IMR-90 (cell line): Measurements from ENCODE around the gene TRMT2A. TPM values are rescaled to one million over a fixed set of nuclear protein-coding genes. Genes with fewer than 3 reads are reported as not detected.

ENCODE experiments used
- ATAC-seq: fragments of 200-7000 bp; cut with Tn5 transposase; 2 replicates; pipeline ENCODE4 v1.9.1; 2020; ENCODE audit warnings: low read depth, mild to moderate bottlenecking, moderate library complexity
- BruUV-seq: library from RNA; stranded (reverse); fragments of 400-500 nt; replicated peaks from 2 replicates; lab custom pipeline; 2021; lab: Mats Ljungman, UMichigan
- CTCF ChIA-PET: fragments of 300-600 bp; formaldehyde crosslinking; extraction: SDS; loops from one replicate; lab custom pipeline; 2021; ENCODE audit warnings: antibody characterized with exemption; lab: Yijun Ruan, JAX
- POLR2A ChIA-PET: fragments of 300-600 bp; sonication (Branson Sonifier 250); formaldehyde crosslinking; loops from one replicate; lab custom pipeline; 2022; ENCODE audit warnings: antibody characterized with exemption; ENCODE audit not compliant: unreplicated experiment; lab: Charles Lee
- DNase-seq: peaks from one replicate; pipeline ENCODE4 v3.0.0; 2013
- H2AFZ ChIP-seq: replicated peaks from 2 replicates; pipeline ENCODE3; 2013; ENCODE audit warnings: low read length, mild to moderate bottlenecking; ENCODE audit not compliant: poor library complexity
- H2AK5ac ChIP-seq: 2 replicates; pipeline ENCODE4 v1.6.1; 2013; ENCODE audit warnings: low read depth, low read length, inconsistent platforms
- H2AK9ac ChIP-seq: replicated peaks from 2 replicates; pipeline ENCODE3; 2013; ENCODE audit warnings: mild to moderate bottlenecking, low read depth, low read length, moderate library complexity; ENCODE audit not compliant: poor library complexity
- H2BK120ac ChIP-seq: 2 replicates; pipeline ENCODE4 v1.6.1; 2013; ENCODE audit warnings: low read depth, low read length, inconsistent platforms
- H2BK15ac ChIP-seq: 3 replicates; pipeline ENCODE4 v1.6.1; 2013; ENCODE audit warnings: low read depth, low read length, inconsistent platforms
- H2BK20ac ChIP-seq: 2 replicates; pipeline ENCODE4 v1.6.1; 2013; ENCODE audit warnings: low read depth, mild to moderate bottlenecking, inconsistent platforms, low read length, moderate library complexity
- H2BK5ac ChIP-seq: 2 replicates; pipeline ENCODE4 v1.6.1; 2013; ENCODE audit warnings: mild to moderate bottlenecking, low read depth, low read length, inconsistent platforms; ENCODE audit not compliant: poor library complexity, severe bottlenecking
- H3K14ac ChIP-seq: replicated peaks from 2 replicates; pipeline ENCODE4 v1.6.1; 2013; ENCODE audit warnings: low read depth, low read length, inconsistent platforms
- H3K18ac ChIP-seq: 2 replicates; pipeline ENCODE4 v1.6.1; 2013; ENCODE audit warnings: low read depth, low read length, control low read depth
- H3K23ac ChIP-seq: 2 replicates; pipeline ENCODE4 v1.6.1; 2013; ENCODE audit warnings: low read depth, low read length, inconsistent platforms
- H3K27ac ChIP-seq: 2 replicates; pipeline ENCODE4 v1.5.1; 2013; ENCODE audit warnings: mild to moderate bottlenecking, control low read depth, low read length; ENCODE audit not compliant: insufficient read depth
- H3K27me3 ChIP-seq: 2 replicates; pipeline ENCODE4 v1.6.1; 2013; ENCODE audit warnings: low read length; ENCODE audit not compliant: control insufficient read depth, insufficient read depth
- H3K36me3 ChIP-seq: 2 replicates; pipeline ENCODE4 v1.6.1; 2013; ENCODE audit warnings: low read length, mixed read lengths; ENCODE audit not compliant: control insufficient read depth, insufficient read depth
- H3K4ac ChIP-seq: 2 replicates; pipeline ENCODE4 v1.6.1; 2013; ENCODE audit warnings: low read depth, low read length, inconsistent platforms
- H3K4me1 ChIP-seq: 2 replicates; pipeline ENCODE4 v1.6.1; 2013; ENCODE audit warnings: low read length, mixed read lengths; ENCODE audit not compliant: control insufficient read depth, insufficient read depth
- H3K4me2 ChIP-seq: 2 replicates; pipeline ENCODE4 v1.6.1; 2013; ENCODE audit warnings: low read depth, mild to moderate bottlenecking, control low read depth, low read length, moderate library complexity
- H3K4me3 ChIP-seq: 2 replicates; pipeline ENCODE4 v1.5.1; 2013; ENCODE audit warnings: low read depth, mild to moderate bottlenecking, control low read depth, low read length, moderate library complexity; ENCODE audit not compliant: insufficient read depth
- H3K56ac ChIP-seq: 2 replicates; pipeline ENCODE4 v1.6.1; 2013; ENCODE audit warnings: low read length, inconsistent platforms; ENCODE audit not compliant: insufficient read depth; ENCODE audit errors: extremely low read depth
- H3K79me1 ChIP-seq, 2 experiments: 2 replicates each; pipeline ENCODE4 v1.6.1; 2013; ENCODE audit warnings: low read length in 2 of 2, inconsistent platforms in 1 of 2, low read depth in 1 of 2
- H3K9ac ChIP-seq: 2 replicates; pipeline ENCODE4 v1.6.1; 2013; ENCODE audit warnings: low read depth, low read length, control low read depth
- H3K9me1 ChIP-seq: 2 replicates; pipeline ENCODE4 v1.6.1; 2013; ENCODE audit warnings: low read length, inconsistent platforms; ENCODE audit not compliant: insufficient read depth
- H3K9me3 ChIP-seq: 2 replicates; pipeline ENCODE4 v1.6.1; 2013; ENCODE audit warnings: low read length; ENCODE audit not compliant: control insufficient read depth, insufficient read depth
- H4K20me1 ChIP-seq: 2 replicates; pipeline ENCODE4 v1.6.1; 2013; ENCODE audit warnings: low read length, inconsistent platforms; ENCODE audit not compliant: insufficient read depth
- H4K5ac ChIP-seq: 2 replicates; pipeline ENCODE4 v1.6.1; 2013; ENCODE audit warnings: mild to moderate bottlenecking, low read depth, low read length, control low read depth
- H4K8ac ChIP-seq, 2 experiments: 2 replicates each; pipeline ENCODE4 v1.6.1; 2013; ENCODE audit warnings: low read depth in 2 of 2, low read length in 2 of 2, control low read depth in 1 of 2, inconsistent platforms in 1 of 2
- H4K91ac ChIP-seq: 2 replicates; pipeline ENCODE4 v1.6.1; 2013; ENCODE audit warnings: low read depth, low read length, inconsistent platforms; ENCODE audit not compliant: insufficient read depth
- CEBPB ChIP-seq: IDR thresholded peaks from 2 replicates; pipeline ENCODE4 v1.6.1; 2012; ENCODE audit warnings: low read depth, low read length, improper control_type of control experiment
- CHD1 ChIP-seq: IDR thresholded peaks from 2 replicates; pipeline ENCODE4 v1.6.1; 2012; ENCODE audit warnings: low read depth, low read length, improper control_type of control experiment
- FOS ChIP-seq: fragments of 150-350 bp; IDR thresholded peaks from 2 replicates; pipeline ENCODE4 v1.6.1; 2016; ENCODE audit warnings: low read depth, low read length
- MAFK ChIP-seq: IDR thresholded peaks from 2 replicates; pipeline ENCODE4 v1.6.1; 2012; ENCODE audit warnings: low read depth, low read length, improper control_type of control experiment
- MAZ ChIP-seq: IDR thresholded peaks from 2 replicates; pipeline ENCODE4 v1.6.1; 2012; ENCODE audit warnings: low read depth, mild to moderate bottlenecking, low read length, improper control_type of control experiment, moderate library complexity, borderline replicate concordance
- NFE2L2 ChIP-seq: fragments of 150-350 bp; IDR thresholded peaks from 2 replicates; pipeline ENCODE4 v1.6.1; 2016; ENCODE audit warnings: low read depth, mild to moderate bottlenecking, low read length
- POLR2A ChIP-seq: IDR thresholded peaks from 2 replicates; pipeline ENCODE4 v1.6.1; 2012; ENCODE audit warnings: mild to moderate bottlenecking, low read depth, low read length
- RAD21 ChIP-seq: IDR thresholded peaks from 2 replicates; pipeline ENCODE4 v1.6.1; 2012; ENCODE audit warnings: low read length, improper control_type of control experiment
- RCOR1 ChIP-seq: IDR thresholded peaks from 2 replicates; pipeline ENCODE4 v1.6.1; 2012; ENCODE audit warnings: mild to moderate bottlenecking, low read length, improper control_type of control experiment; ENCODE audit not compliant: insufficient replicate concordance
- RFX5 ChIP-seq: IDR thresholded peaks from 2 replicates; pipeline ENCODE4 v1.8.0; 2012; ENCODE audit warnings: low read depth, mild to moderate bottlenecking, low read length, moderate library complexity
- SMC3 ChIP-seq: fragments of 150-350 bp; IDR thresholded peaks from 2 replicates; pipeline ENCODE4 v1.6.1; 2016; ENCODE audit warnings: low read depth, mild to moderate bottlenecking, antibody characterized with exemption, low read length, moderate library complexity
- WGBS, 2 experiments: methylation state at CpG; one replicate each; pipeline versions ENCODE4 v1.1.5 to v1.1.7; 2013; ENCODE audit warnings: missing lambda C conversion rate in 2 of 2; ENCODE audit not compliant: insufficient read length in 1 of 2; ENCODE audit errors: extremely low coverage in 2 of 2; 5-methylcytosine and 5-hydroxymethylcytosine counted together
- dilution Hi-C: fragments of 300-500 bp; cut with HindIII; formaldehyde crosslinking; loops from one replicate; pipeline ENCODE4 v1.14.3; 2018; ENCODE audit warnings: low sequenced_read_pairs; ENCODE audit not compliant: unreplicated experiment
- in situ Hi-C: fragments of 300-500 bp; cut with MboI; formaldehyde crosslinking; loops from 3 replicates; pipeline ENCODE4 v1.14.3; 2019; ENCODE audit warnings: low sequenced_read_pairs, inconsistent platforms, mixed read lengths
- intact Hi-C: fragments of 100-400 bp; cut with micrococcal nuclease; formaldehyde crosslinking; loops from 2 replicates; pipeline ENCODE4 v1.10.0; 2022
- polyA plus RNA-seq, 3 experiments: library from polyadenylated mRNA; depleted of rRNA; stranded (reverse); fragments of >200 nt; gene quantifications; 2 replicates each; pipeline ENCODE4 v1.2.3, GENCODE V29; 2012; ENCODE audit warnings: low replicate concordance in 1 of 3
- total RNA-seq: library from RNA; depleted of rRNA; stranded (reverse); fragments of >200 nt; gene quantifications from 2 replicates; pipeline ENCODE4 v1.2.3, GENCODE V29; 2012
- TF ChIP-seq, protein P1 (sequence below): fragments of 150-350 bp; IDR thresholded peaks from 2 replicates; pipeline ENCODE4 v1.6.1; 2017; ENCODE audit warnings: mild to moderate bottlenecking, antibody characterized with exemption, low read length, low read depth
- TF ChIP-seq, protein P2 (sequence below): conservative IDR thresholded peaks from 2 replicates; pipeline ENCODE4 v1.5.1; 2012; ENCODE audit warnings: mild to moderate bottlenecking, low read depth, low read length, improper control_type of control experiment
- TF ChIP-seq, protein P3 (sequence below): fragments of 150-350 bp; IDR thresholded peaks from 2 replicates; pipeline ENCODE4 v1.6.1; 2016; ENCODE audit warnings: low read depth, mild to moderate bottlenecking, low read length, moderate library complexity, borderline replicate concordance

Gene TRMT2A
- total and polyA plus RNA-seq, 2 of the 4 experiments (the other 2 are of a cell fraction), result 22.0 to 39.1 TPM

DNA sequence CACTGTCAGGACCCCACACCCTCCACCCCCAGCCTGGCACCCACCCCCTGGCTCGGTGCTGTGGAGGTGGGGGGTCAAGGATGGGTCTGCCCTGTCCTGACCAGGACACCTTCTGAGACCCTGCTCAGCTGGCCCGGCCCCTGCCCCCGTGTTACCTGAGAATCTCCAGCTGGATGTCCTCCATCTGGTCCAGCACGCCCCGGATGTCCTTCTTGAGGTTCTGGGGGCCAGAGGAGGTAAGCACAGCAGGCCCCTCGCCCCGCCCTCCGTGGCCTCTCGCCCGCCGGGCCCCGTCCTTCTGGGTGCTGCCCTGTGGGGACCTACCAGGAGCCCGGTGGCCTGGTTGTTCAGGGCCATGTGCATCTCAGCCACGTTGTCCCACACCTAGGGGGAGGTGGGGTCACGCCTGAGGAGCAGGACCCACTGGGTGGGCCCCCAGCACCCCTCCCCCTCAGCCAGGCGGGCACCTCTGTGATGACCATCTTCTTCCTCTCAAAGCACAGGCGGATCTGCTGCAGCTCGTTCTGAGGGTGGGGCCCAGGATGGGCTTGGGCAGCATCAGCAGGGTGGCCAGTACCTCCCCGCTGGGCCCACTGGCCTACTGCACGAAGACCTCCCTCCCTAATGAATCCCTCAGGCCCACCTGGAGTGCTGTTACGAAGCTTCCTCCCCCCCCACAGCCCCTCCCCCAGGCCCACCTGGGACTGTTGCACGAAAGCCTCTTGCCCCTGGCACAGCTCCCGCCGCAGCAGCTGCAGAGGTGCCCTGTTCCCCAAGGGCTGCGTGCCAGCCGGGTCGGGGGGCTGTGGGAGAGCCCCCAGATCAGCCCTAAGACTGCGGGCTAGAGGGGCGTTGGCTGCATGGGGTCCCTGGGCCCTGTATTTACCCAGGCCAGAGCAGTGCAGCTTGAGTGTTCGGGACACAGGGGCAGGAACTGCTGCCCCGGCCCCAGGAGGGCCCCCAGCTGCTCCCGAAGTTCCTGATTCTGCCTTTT, 32.5 kb upstream of the TRMT2A start:
- POLR2A ChIA-PET, result no interaction called here
- CTCF ChIA-PET, result no interaction called here
- dilution Hi-C loops, result no loop called here
- TF ChIP-seq SMC3, result no peak
- TF ChIP-seq POLR2A, result no peak
- no peak for TF ChIP-seq MAFK
- no peak for TF ChIP-seq RFX5
- TF ChIP-seq, protein P1, sequence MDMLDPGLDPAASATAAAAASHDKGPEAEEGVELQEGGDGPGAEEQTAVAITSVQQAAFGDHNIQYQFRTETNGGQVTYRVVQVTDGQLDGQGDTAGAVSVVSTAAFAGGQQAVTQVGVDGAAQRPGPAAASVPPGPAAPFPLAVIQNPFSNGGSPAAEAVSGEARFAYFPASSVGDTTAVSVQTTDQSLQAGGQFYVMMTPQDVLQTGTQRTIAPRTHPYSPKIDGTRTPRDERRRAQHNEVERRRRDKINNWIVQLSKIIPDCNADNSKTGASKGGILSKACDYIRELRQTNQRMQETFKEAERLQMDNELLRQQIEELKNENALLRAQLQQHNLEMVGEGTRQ, result no peak
- TF ChIP-seq, protein P2, sequence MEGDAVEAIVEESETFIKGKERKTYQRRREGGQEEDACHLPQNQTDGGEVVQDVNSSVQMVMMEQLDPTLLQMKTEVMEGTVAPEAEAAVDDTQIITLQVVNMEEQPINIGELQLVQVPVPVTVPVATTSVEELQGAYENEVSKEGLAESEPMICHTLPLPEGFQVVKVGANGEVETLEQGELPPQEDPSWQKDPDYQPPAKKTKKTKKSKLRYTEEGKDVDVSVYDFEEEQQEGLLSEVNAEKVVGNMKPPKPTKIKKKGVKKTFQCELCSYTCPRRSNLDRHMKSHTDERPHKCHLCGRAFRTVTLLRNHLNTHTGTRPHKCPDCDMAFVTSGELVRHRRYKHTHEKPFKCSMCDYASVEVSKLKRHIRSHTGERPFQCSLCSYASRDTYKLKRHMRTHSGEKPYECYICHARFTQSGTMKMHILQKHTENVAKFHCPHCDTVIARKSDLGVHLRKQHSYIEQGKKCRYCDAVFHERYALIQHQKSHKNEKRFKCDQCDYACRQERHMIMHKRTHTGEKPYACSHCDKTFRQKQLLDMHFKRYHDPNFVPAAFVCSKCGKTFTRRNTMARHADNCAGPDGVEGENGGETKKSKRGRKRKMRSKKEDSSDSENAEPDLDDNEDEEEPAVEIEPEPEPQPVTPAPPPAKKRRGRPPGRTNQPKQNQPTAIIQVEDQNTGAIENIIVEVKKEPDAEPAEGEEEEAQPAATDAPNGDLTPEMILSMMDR, result no peak
- no peak for TF ChIP-seq RCOR1
- TF ChIP-seq, protein P3, sequence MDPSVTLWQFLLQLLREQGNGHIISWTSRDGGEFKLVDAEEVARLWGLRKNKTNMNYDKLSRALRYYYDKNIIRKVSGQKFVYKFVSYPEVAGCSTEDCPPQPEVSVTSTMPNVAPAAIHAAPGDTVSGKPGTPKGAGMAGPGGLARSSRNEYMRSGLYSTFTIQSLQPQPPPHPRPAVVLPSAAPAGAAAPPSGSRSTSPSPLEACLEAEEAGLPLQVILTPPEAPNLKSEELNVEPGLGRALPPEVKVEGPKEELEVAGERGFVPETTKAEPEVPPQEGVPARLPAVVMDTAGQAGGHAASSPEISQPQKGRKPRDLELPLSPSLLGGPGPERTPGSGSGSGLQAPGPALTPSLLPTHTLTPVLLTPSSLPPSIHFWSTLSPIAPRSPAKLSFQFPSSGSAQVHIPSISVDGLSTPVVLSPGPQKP, result no peak
- TF ChIP-seq CHD1, result no peak
- TF ChIP-seq RAD21, result no peak
- TF ChIP-seq MAZ, result no peak
- no peak for TF ChIP-seq NFE2L2
- TF ChIP-seq FOS, result no peak
- TF ChIP-seq CEBPB, result no peak

More for the DNA sequence above, 32.5 kb upstream of the TRMT2A start:
- H3K79me1 ChIP-seq, result peaks cover 0 to 7% of the 10 kb centered on the region in 2 experiments; a peak in 1 of 4 replicates
- no peak overlapping the region for H3K14ac ChIP-seq
- H2BK20ac ChIP-seq, result no peak overlapping the region
- no peak overlapping the region for H4K91ac ChIP-seq
- ATAC-seq (no peak), DNase-seq (no peak)
- peaks cover 8% of the 10 kb centered on the region for H3K4me1 ChIP-seq
- no peak overlapping the region for H2BK120ac ChIP-seq
- peaks cover 9% of the 10 kb centered on the region; the same call in 1 of the 2 replicates for H4K20me1 ChIP-seq
- H2AFZ ChIP-seq, result no peak overlapping the region
- BruUV-seq, result no TSS peak
- H3K56ac ChIP-seq, result no peak overlapping the region
- H3K4me3 ChIP-seq, result no peak overlapping the region
- no peak overlapping the region for H3K4me2 ChIP-seq
- no peak overlapping the region for H2AK9ac ChIP-seq
- H3K27me3 ChIP-seq, result no peaks in the 10 kb centered on the region
- H3K4ac ChIP-seq, result no peak overlapping the region
- no peak overlapping the region for H2BK5ac ChIP-seq
- WGBS, 2 experiments, result no CpG with 5 or more reads among the region's 32 CpGs
- H4K5ac ChIP-seq, result no peak overlapping the region
- H3K36me3 ChIP-seq, result peaks cover 6% of the 10 kb centered on the region; the same call in 1 of the 2 replicates
- in situ Hi-C loops (loop anchor here (10.0 kb wide), 1 partner anchor 305 kb away; no protein-coding TSS in a partner anchor), intact Hi-C loops (no loop called here)
- H3K9me1 ChIP-seq, result no peaks in the 10 kb centered on the region
- H2BK15ac ChIP-seq, result no peak overlapping the region
- H3K9me3 ChIP-seq, result no peaks in the 10 kb centered on the region
- no peak overlapping the region for H3K9ac ChIP-seq
- H3K18ac ChIP-seq, result no peak overlapping the region
- no peak overlapping the region for H3K27ac ChIP-seq
- no peak overlapping the region for H3K23ac ChIP-seq
- no peak overlapping the region for H4K8ac ChIP-seq
- no peak overlapping the region for H2AK5ac ChIP-seq
